Measurements from ENCODE around the gene GLRX.
A peak's percentile ranks its signal among the peaks of the same experiment; 100 is the strongest.

The GLRX gene

GRCh38 chr5:95781101-95781583 lies 41.4 kb downstream of the GLRX start:
- peak; percentile 82 for TF ChIP-seq RAD21 (IDR thresholded peaks at IDR 0.05; ENCODE audit: low read depth)
- TF ChIP-seq TCF12 (IDR thresholded peaks at IDR 0.05; ENCODE audit: low read depth): no peak

GRCh38 chr5:95780597-95780996 lies 41.9 kb downstream of the GLRX start:
- no peak for TF ChIP-seq REST (IDR thresholded peaks at IDR 0.05; ENCODE audit: low read depth)
- peak; percentile 92 for TF ChIP-seq CEBPB (IDR thresholded peaks at IDR 0.05)
- TF ChIP-seq EP300 (IDR thresholded peaks at IDR 0.05; ENCODE audit: borderline replicate concordance): no peak
- no peak for TF ChIP-seq ZBTB7A (IDR thresholded peaks at IDR 0.05; ENCODE audit: low read depth)

GRCh38 chr5:95779611-95780010 lies 42.9 kb downstream of the GLRX start:
- TF ChIP-seq RAD21 (IDR thresholded peaks at IDR 0.05; ENCODE audit: low read depth) (no peak), TEAD4 (IDR thresholded peaks at IDR 0.05) (no peak), MAX (IDR thresholded peaks at IDR 0.05) (no peak), NFIC (IDR thresholded peaks at IDR 0.05) (no peak), TCF12 (IDR thresholded peaks at IDR 0.05; ENCODE audit: low read depth) (no peak), CREB1 (IDR thresholded peaks at IDR 0.05; ENCODE audit: low read depth) (no peak), FOXM1 (IDR thresholded peaks at IDR 0.05; ENCODE audit: borderline replicate concordance, low read depth) (no peak), TAF1 (IDR thresholded peaks at IDR 0.05; ENCODE audit: low read depth) (no peak)

GRCh38 chr5:95778713-95779436 lies 43.7 kb downstream of the GLRX start:
- TF ChIP-seq ZBTB7A (IDR thresholded peaks at IDR 0.05; ENCODE audit: low read depth): no peak

GRCh38 chr5:95777441-95777840 lies 45.1 kb downstream of the GLRX start:
- TF ChIP-seq ZBTB7A (IDR thresholded peaks at IDR 0.05; ENCODE audit: low read depth): no peak
- TF ChIP-seq TEAD4 (IDR thresholded peaks at IDR 0.05): no peak
- no peak for TF ChIP-seq CREB1 (IDR thresholded peaks at IDR 0.05; ENCODE audit: low read depth)
- TF ChIP-seq FOXM1 (IDR thresholded peaks at IDR 0.05; ENCODE audit: borderline replicate concordance, low read depth): no peak
- no peak for TF ChIP-seq TCF12 (IDR thresholded peaks at IDR 0.05; ENCODE audit: low read depth)
- no peak for TF ChIP-seq USF1 (IDR thresholded peaks at IDR 0.05)
- TF ChIP-seq EGR1 (IDR thresholded peaks at IDR 0.05): no peak
- TF ChIP-seq CEBPB (IDR thresholded peaks at IDR 0.05): no peak
- TF ChIP-seq RAD21 (IDR thresholded peaks at IDR 0.05; ENCODE audit: low read depth): no peak

- TF ChIP-seq TAF1 (IDR thresholded peaks at IDR 0.05; ENCODE audit: low read depth) (no peak), ZBTB7A (IDR thresholded peaks at IDR 0.05; ENCODE audit: low read depth) (no peak), CEBPB (IDR thresholded peaks at IDR 0.05) (peak; percentile 53; the same call in 1 of the 2 replicates), EP300 (IDR thresholded peaks at IDR 0.05; ENCODE audit: borderline replicate concordance) (no peak), NFIC (IDR thresholded peaks at IDR 0.05) (peak; percentile 53)
Measured at GRCh38 chr5:95773335-95774059, 49.0 kb downstream of the GLRX start.

- TF ChIP-seq TAF1 (IDR thresholded peaks at IDR 0.05; ENCODE audit: low read depth): no peak
- no peak for TF ChIP-seq USF1 (IDR thresholded peaks at IDR 0.05)
- no peak for TF ChIP-seq TEAD4 (IDR thresholded peaks at IDR 0.05)
- no peak for TF ChIP-seq CEBPB (IDR thresholded peaks at IDR 0.05)
- no peak for TF ChIP-seq TCF12 (IDR thresholded peaks at IDR 0.05; ENCODE audit: low read depth)
- no peak for TF ChIP-seq YY1 (IDR thresholded peaks at IDR 0.05; ENCODE audit: low read depth)
- TF ChIP-seq ZBTB7A (IDR thresholded peaks at IDR 0.05; ENCODE audit: low read depth): no peak
- TF ChIP-seq EP300 (IDR thresholded peaks at IDR 0.05; ENCODE audit: borderline replicate concordance): no peak
- TF ChIP-seq RAD21 (IDR thresholded peaks at IDR 0.05; ENCODE audit: low read depth): no peak
- TF ChIP-seq REST (IDR thresholded peaks at IDR 0.05; ENCODE audit: low read depth): no peak
- no peak for TF ChIP-seq FOXM1 (IDR thresholded peaks at IDR 0.05; ENCODE audit: borderline replicate concordance, low read depth)
- TF ChIP-seq CREB1 (IDR thresholded peaks at IDR 0.05; ENCODE audit: low read depth): no peak
- no peak for TF ChIP-seq NFIC (IDR thresholded peaks at IDR 0.05)
- no peak for TF ChIP-seq EGR1 (IDR thresholded peaks at IDR 0.05)
- no peak for TF ChIP-seq MAX (IDR thresholded peaks at IDR 0.05)
Measured at GRCh38 chr5:95771892-95772291, 50.6 kb downstream of the GLRX start.
